Colonic mucosa (tissue), 4 donors: ENCODE data around the gene PEX5L. TPM values are rescaled to one million over a fixed set of nuclear protein-coding genes. Genes with fewer than 3 reads are reported as not detected.

Experiments
- DNase-seq: peaks from one replicate; pipeline ENCODE4 v3.0.0-alpha.2; 2020
- H3K27ac ChIP-seq: fragments of 200-600 bp; one replicate; pipeline ENCODE4 v1.8.0; 2021
- H3K27me3 ChIP-seq: fragments of 200-600 bp; one replicate; pipeline ENCODE4 v1.8.0; 2021
- H3K36me3 ChIP-seq: fragments of 200-600 bp; one replicate; pipeline ENCODE4 v1.8.0; 2021
- H3K4me1 ChIP-seq: fragments of 200-600 bp; one replicate; pipeline ENCODE4 v1.8.0; 2021; ENCODE audit warnings: mild to moderate bottlenecking
- H3K4me3 ChIP-seq: fragments of 200-600 bp; one replicate; pipeline ENCODE4 v1.8.0; 2021
- H3K9ac ChIP-seq, 2 donors: one replicate each; pipeline ENCODE4 v1.7.0; 2013; ENCODE audit warnings: control low read depth in 2 of 2, low read depth in 2 of 2, low read length in 2 of 2
- H3K9me3 ChIP-seq: fragments of 200-600 bp; one replicate; pipeline ENCODE4 v1.8.0; 2021
- CTCF ChIP-seq: fragments of 200-600 bp; IDR thresholded peaks from one replicate; pipeline ENCODE4 v1.8.0; 2022; ENCODE audit warnings: antibody characterized with exemption, mild to moderate bottlenecking
- intact Hi-C: fragments of 100-400 bp; cut with DNase I; formaldehyde crosslinking; loops from one replicate; pipeline ENCODE4 v1.14.1; 2022
- total RNA-seq, 2 donors: library from RNA; stranded (reverse); fragmentation: NEBNext Ultra II Directional in 1 of 2; extraction: Animal tissue kit (Norgen Biotek cat#: 25700) in 1 of 2; gene quantifications; one replicate each; pipeline ENCODE4 v1.2.1, GENCODE V29; 2021
- donor health status: healthy.
- donor health status: DM: no; HTN: no; CAD: no.
- donor health status: DM: no; HTN: no; CAD: no.

PEX5L gene
- total RNA-seq, 2 donors from 2014 or later, result not detected

- H3K27ac ChIP-seq, result no peak overlapping the region
- no peaks in the 10 kb centered on the region for H3K36me3 ChIP-seq
- no peaks in the 10 kb centered on the region for H3K27me3 ChIP-seq
- no peak overlapping the region for H3K9ac ChIP-seq
- no peak for DNase-seq
- H3K9me3 ChIP-seq, result no peaks in the 10 kb centered on the region
- intact Hi-C loops, result no loop called here
- no peaks in the 10 kb centered on the region for H3K4me1 ChIP-seq
- no peak for TF ChIP-seq CTCF
- H3K4me3 ChIP-seq, result no peak overlapping the region
Measured at GRCh38 chr3:179853176-179853575, 183.6 kb downstream of the PEX5L start.

GRCh38 chr3:179852142-179852905 lies 184.4 kb downstream of the PEX5L start:
- intact Hi-C loops, result no loop called here
- no peaks in the 10 kb centered on the region for H3K36me3 ChIP-seq
- H3K27me3 ChIP-seq, result no peaks in the 10 kb centered on the region
- H3K4me3 ChIP-seq, result no peak overlapping the region
- H3K4me1 ChIP-seq, result no peaks in the 10 kb centered on the region
- H3K27ac ChIP-seq, result no peak overlapping the region
- DNase-seq, result no peak
- TF ChIP-seq CTCF, result no peak
- H3K9me3 ChIP-seq, result no peaks in the 10 kb centered on the region
- no peak overlapping the region for H3K9ac ChIP-seq

GRCh38 chr3:179848711-179849110 lies 188.0 kb downstream of the PEX5L start:
- H3K9ac ChIP-seq, result no peak overlapping the region
- no peak for DNase-seq
- no peaks in the 10 kb centered on the region for H3K9me3 ChIP-seq
- no peaks in the 10 kb centered on the region for H3K27me3 ChIP-seq
- intact Hi-C loops, result no loop called here
- H3K27ac ChIP-seq, result no peak overlapping the region
- no peak overlapping the region for H3K4me3 ChIP-seq
- no peaks in the 10 kb centered on the region for H3K4me1 ChIP-seq
- H3K36me3 ChIP-seq, result no peaks in the 10 kb centered on the region
- no peak for TF ChIP-seq CTCF

- H3K4me3 ChIP-seq, result no peak overlapping the region
- no peak for TF ChIP-seq CTCF
Measured at GRCh38 chr3:179842061-179842460, 194.7 kb downstream of the PEX5L start.

GRCh38 chr3:179840985-179841384 lies 195.8 kb downstream of the PEX5L start:
- TF ChIP-seq CTCF, result no peak
- no peak for DNase-seq
- Histone ChIP-seq H3K4me1 (no peaks in the 10 kb centered on the region), H3K36me3 (no peaks in the 10 kb centered on the region), H3K9me3 (no peaks in the 10 kb centered on the region), H3K4me3 (no peak overlapping the region), H3K9ac (no peak overlapping the region), H3K27me3 (no peaks in the 10 kb centered on the region), H3K27ac (no peak overlapping the region)
- intact Hi-C loops, result no loop called here

More at GRCh38 chr3:179842061-179842460, 194.7 kb downstream of the PEX5L start:
- Histone ChIP-seq H3K27ac (no peak overlapping the region), H3K9me3 (no peaks in the 10 kb centered on the region), H3K36me3 (no peaks in the 10 kb centered on the region), H3K9ac (no peak overlapping the region), H3K27me3 (no peaks in the 10 kb centered on the region), H3K4me1 (no peaks in the 10 kb centered on the region)
- intact Hi-C loops, result no loop called here
- DNase-seq, result no peak
